ENCODE data around the gene HOXC4. TPM values are rescaled to one million over a fixed set of nuclear protein-coding genes. Genes with fewer than 3 reads are reported as not detected.
"Not testable (repeated sequence)": the region's sequence is repeated elsewhere in the genome, so short reads cannot be mapped to it uniquely, and the experiment has no call there.

The HOXC4 gene
- total and polyA plus RNA-seq, 4 donors: 0.02 TPM; not detected in 3

DNA sequence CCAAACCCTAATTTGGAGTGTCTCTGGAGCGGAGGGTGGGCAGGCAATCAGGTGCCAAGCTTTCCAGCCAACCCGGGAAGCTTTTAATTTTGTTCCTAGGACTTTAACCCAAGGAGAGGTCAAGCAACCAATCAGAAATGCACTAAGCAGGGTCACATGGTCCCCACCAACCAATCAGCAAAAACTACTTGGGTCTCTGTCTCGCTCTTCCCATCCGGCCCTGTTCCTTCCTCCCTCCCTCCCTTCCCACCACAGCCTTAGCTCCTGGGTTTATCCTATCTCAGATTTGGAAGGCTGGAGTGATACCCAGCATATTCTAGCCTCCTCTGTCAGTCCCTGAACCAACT, 13.5 kb upstream of the HOXC4 start (continued):
- TF ChIP-seq, protein P1, sequence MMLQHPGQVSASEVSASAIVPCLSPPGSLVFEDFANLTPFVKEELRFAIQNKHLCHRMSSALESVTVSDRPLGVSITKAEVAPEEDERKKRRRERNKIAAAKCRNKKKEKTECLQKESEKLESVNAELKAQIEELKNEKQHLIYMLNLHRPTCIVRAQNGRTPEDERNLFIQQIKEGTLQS (IDR thresholded peaks at IDR 0.05): no peak

DNA sequence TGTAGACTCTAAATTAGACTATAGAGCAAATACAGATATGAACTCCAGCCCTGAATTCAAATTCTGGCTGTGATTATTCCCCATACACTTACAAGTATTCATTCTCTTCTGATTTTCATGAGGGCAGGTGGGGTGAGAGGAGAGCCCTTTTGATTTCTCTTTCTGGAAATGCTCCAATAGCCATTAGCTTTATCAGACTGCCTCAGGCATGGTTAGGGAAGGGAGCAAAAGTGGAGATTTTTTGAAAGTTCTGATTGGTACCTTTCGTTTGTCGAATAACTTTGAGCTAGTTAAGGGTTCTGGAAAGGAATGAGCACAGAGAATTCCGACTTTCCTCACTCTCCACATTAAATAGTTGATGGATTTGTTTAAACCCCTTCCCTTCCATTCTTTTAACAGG, 13.0 kb upstream of the HOXC4 start:
- Histone ChIP-seq H3K36me3 (ENCODE audit: control insufficient read depth in 4 of 4, insufficient read depth in 3 of 4, low read depth in 1 of 4, low read length in 3 of 4) (no peaks in the 10 kb centered on the region), H3K27ac (ENCODE audit: low read depth in 1 of 2, low read length in 2 of 2) (no peak overlapping the region), H3K9ac (ENCODE audit: low read depth in 1 of 2, low read length in 2 of 2) (no peak overlapping the region), H3K9me3 (ENCODE audit: control insufficient read depth in 4 of 4, low read length in 3 of 4) (no peaks in the 10 kb centered on the region), H3K27me3 (ENCODE audit: control insufficient read depth in 4 of 4, insufficient read depth in 4 of 4, low read length in 3 of 4) (peaks cover 5 to 35% (median 9%) of the 10 kb centered on the region in 4 donors), H3K4me1 (ENCODE audit: control insufficient read depth in 4 of 4, insufficient read depth in 4 of 4, low read length in 3 of 4) (no peaks in the 10 kb centered on the region), H3K4me3 (ENCODE audit: low read depth in 1 of 3, low read length in 3 of 3) (no peak overlapping the region)
- no peak for DNase-seq (ENCODE audit: low spot score)
- WGBS: 48% methylated on average over 3 of the region's 3 CpGs
- TF ChIP-seq GABPA (IDR thresholded peaks at IDR 0.05 in 1 of 2, conservative IDR thresholded peaks at IDR 0.05 in 1 of 2) (no peak), FOXA1 (IDR thresholded peaks at IDR 0.05) (no peak)

DNA sequence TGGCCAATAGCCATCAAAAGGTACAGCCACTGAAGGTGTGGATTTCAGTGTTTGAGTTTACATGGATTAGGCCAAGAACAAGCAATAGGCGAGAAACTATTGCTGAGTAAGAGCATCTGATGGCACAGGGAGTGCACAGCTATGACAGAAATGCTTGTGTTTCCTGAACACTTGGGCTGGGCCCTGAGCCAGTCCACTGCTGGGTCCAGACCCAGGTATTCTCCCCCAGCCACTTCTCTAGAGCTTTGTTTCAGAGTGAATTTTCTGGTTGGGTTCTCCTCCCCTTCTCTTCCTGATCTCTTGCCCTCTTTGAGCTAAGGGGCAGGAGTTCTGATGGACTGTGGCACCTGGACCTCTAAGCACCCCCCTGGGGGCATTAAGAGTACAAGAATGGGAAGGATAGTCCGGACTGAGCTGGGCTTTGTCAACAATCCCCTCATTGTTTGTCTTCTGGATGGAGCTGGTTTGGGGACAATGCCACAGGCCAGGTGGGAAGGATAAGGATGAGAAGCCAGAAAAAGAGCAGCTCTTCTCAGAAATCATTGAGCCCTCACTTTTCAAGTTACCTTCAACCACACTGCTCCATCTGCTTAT, 12.4 kb upstream of the HOXC4 start:
- Histone ChIP-seq H3K4me3 (ENCODE audit: low read depth in 1 of 3, low read length in 3 of 3) (no peak overlapping the region), H3K4me1 (ENCODE audit: control insufficient read depth in 4 of 4, insufficient read depth in 4 of 4, low read length in 3 of 4) (no peaks in the 10 kb centered on the region), H3K27me3 (ENCODE audit: control insufficient read depth in 4 of 4, insufficient read depth in 4 of 4, low read length in 3 of 4) (peaks cover 3 to 32% (median 11%) of the 10 kb centered on the region in 4 donors), H3K9me3 (ENCODE audit: control insufficient read depth in 4 of 4, low read length in 3 of 4) (no peaks in the 10 kb centered on the region), H3K27ac (ENCODE audit: low read depth in 1 of 2, low read length in 2 of 2) (no peak overlapping the region), H3K9ac (ENCODE audit: low read depth in 1 of 2, low read length in 2 of 2) (no peak overlapping the region), H3K36me3 (ENCODE audit: control insufficient read depth in 4 of 4, insufficient read depth in 3 of 4, low read depth in 1 of 4, low read length in 3 of 4) (no peaks in the 10 kb centered on the region)
- TF ChIP-seq FOXA2 (IDR thresholded peaks at IDR 0.05) (no peak), YY1 (IDR thresholded peaks at IDR 0.05) (no peak), SP1 (IDR thresholded peaks at IDR 0.05) (no peak), HNF4A (conservative IDR thresholded peaks at IDR 0.05) (no peak), EGR1 (IDR thresholded peaks at IDR 0.05; ENCODE audit: low read depth in 2 of 2) (no peak), HNF4G (IDR thresholded peaks at IDR 0.05) (no peak), FOXA1 (IDR thresholded peaks at IDR 0.05) (no peak), TAF1 (conservative IDR thresholded peaks at IDR 0.05) (no peak), JUND (IDR thresholded peaks at IDR 0.05) (no peak), RXRA (IDR thresholded peaks at IDR 0.05) (no peak), NR2F2 (IDR thresholded peaks at IDR 0.05) (no peak), GABPA (IDR thresholded peaks at IDR 0.05 in 1 of 2, conservative IDR thresholded peaks at IDR 0.05 in 1 of 2) (no peak), RAD21 (IDR thresholded peaks at IDR 0.05) (no peak)
- TF ChIP-seq, protein P1 (IDR thresholded peaks at IDR 0.05): no peak
- TF ChIP-seq, protein P2, sequence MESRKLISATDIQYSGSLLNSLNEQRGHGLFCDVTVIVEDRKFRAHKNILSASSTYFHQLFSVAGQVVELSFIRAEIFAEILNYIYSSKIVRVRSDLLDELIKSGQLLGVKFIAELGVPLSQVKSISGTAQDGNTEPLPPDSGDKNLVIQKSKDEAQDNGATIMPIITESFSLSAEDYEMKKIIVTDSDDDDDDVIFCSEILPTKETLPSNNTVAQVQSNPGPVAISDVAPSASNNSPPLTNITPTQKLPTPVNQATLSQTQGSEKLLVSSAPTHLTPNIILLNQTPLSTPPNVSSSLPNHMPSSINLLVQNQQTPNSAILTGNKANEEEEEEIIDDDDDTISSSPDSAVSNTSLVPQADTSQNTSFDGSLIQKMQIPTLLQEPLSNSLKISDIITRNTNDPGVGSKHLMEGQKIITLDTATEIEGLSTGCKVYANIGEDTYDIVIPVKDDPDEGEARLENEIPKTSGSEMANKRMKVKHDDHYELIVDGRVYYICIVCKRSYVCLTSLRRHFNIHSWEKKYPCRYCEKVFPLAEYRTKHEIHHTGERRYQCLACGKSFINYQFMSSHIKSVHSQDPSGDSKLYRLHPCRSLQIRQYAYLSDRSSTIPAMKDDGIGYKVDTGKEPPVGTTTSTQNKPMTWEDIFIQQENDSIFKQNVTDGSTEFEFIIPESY (IDR thresholded peaks at IDR 0.05): no peak
- TF ChIP-seq, protein P3, sequence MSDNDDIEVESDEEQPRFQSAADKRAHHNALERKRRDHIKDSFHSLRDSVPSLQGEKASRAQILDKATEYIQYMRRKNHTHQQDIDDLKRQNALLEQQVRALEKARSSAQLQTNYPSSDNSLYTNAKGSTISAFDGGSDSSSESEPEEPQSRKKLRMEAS (IDR thresholded peaks at IDR 0.05): no peak
- DNase-seq (ENCODE audit: low spot score): no peak
- 40% methylated on average over 2 of the region's 2 CpGs for WGBS

DNA sequence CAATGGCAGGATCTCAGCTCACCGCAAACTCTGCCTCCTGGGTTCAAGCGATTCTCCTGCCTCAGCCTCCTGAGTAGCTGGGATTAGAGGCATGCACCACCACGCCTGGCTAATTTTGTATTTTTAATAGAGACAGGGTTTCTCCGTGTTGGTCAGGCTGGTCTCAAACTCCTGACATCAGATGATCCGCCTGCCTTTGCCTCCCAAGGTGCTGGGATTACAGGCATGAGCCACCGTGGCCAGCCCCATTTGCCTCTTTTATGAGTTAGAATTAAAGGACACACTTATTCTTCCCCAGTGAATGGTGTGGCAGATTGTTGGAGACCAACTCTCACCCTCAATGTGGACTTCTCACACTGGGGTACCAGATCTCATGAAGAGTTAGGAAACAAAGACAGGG, 11.6 kb upstream of the HOXC4 start:
- WGBS: 46% methylated on average over 6 of the region's 6 CpGs
- not testable (repeated sequence) for DNase-seq (ENCODE audit: low spot score); H3K4me3 ChIP-seq (ENCODE audit: low read depth in 1 of 3, low read length in 3 of 3); H3K4me1 ChIP-seq (ENCODE audit: control insufficient read depth in 4 of 4, insufficient read depth in 4 of 4, low read length in 3 of 4); H3K36me3 ChIP-seq (ENCODE audit: control insufficient read depth in 4 of 4, insufficient read depth in 3 of 4, low read depth in 1 of 4, low read length in 3 of 4); H3K9me3 ChIP-seq (ENCODE audit: control insufficient read depth in 4 of 4, low read length in 3 of 4); H3K27ac ChIP-seq (ENCODE audit: low read depth in 1 of 2, low read length in 2 of 2); H3K9ac ChIP-seq (ENCODE audit: low read depth in 1 of 2, low read length in 2 of 2)
- peaks cover 6 to 30% (median 13%) of the 10 kb centered on the region in 4 donors for H3K27me3 ChIP-seq (ENCODE audit: control insufficient read depth in 4 of 4, insufficient read depth in 4 of 4, low read length in 3 of 4)
